ENCODE measurements around the gene COL28A1.

COL28A1 gene

GRCh38 chr7:7498856-7499255, 36.8 kb downstream of the COL28A1 start:
- no peaks in the 10 kb centered on the region for H3K9me3 ChIP-seq (ENCODE audit: insufficient read depth, low read length)
- no peak overlapping the region for H3K4me3 ChIP-seq (ENCODE audit: insufficient read depth, low read length, poor library complexity, severe bottlenecking)
- H3K36me3 ChIP-seq (ENCODE audit: low read length), result no peaks in the 10 kb centered on the region
- H3K9ac ChIP-seq (ENCODE audit: low read length), result no peak overlapping the region
- no peaks in the 10 kb centered on the region; the same call in 1 of the 2 replicates for H3K9me2 ChIP-seq (replicated peaks; ENCODE audit: insufficient read depth, low read length)
- no peaks in the 10 kb centered on the region for H3F3A ChIP-seq (ENCODE audit: insufficient read depth)
- no peak overlapping the region for H3K4me2 ChIP-seq (ENCODE audit: low read depth, low read length, poor library complexity, severe bottlenecking)
- no peaks in the 10 kb centered on the region for H4K20me1 ChIP-seq (ENCODE audit: low read depth, low read length)
- H3K27me3 ChIP-seq (ENCODE audit: low read length), result no peaks in the 10 kb centered on the region
- H2AFZ ChIP-seq (ENCODE audit: low read depth, low read length, severe bottlenecking), result no peak overlapping the region
- no peak for TF ChIP-seq EZH2phosphoT487 (conservative IDR thresholded peaks at IDR 0.05; ENCODE audit: low read length)
- TF ChIP-seq, protein P1, sequence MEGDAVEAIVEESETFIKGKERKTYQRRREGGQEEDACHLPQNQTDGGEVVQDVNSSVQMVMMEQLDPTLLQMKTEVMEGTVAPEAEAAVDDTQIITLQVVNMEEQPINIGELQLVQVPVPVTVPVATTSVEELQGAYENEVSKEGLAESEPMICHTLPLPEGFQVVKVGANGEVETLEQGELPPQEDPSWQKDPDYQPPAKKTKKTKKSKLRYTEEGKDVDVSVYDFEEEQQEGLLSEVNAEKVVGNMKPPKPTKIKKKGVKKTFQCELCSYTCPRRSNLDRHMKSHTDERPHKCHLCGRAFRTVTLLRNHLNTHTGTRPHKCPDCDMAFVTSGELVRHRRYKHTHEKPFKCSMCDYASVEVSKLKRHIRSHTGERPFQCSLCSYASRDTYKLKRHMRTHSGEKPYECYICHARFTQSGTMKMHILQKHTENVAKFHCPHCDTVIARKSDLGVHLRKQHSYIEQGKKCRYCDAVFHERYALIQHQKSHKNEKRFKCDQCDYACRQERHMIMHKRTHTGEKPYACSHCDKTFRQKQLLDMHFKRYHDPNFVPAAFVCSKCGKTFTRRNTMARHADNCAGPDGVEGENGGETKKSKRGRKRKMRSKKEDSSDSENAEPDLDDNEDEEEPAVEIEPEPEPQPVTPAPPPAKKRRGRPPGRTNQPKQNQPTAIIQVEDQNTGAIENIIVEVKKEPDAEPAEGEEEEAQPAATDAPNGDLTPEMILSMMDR (IDR thresholded peaks at IDR 0.05; ENCODE audit: insufficient read depth, low read length, poor library complexity, severe bottlenecking), result no peak
- no peak overlapping the region for H3K27ac ChIP-seq (ENCODE audit: low read depth, low read length)
- no peaks in the 10 kb centered on the region for H3K79me2 ChIP-seq (ENCODE audit: insufficient read depth, low read length)

- no peaks in the 10 kb centered on the region for H3K9me2 ChIP-seq (replicated peaks; ENCODE audit: insufficient read depth, low read length)
- no peaks in the 10 kb centered on the region for H3K9me3 ChIP-seq (ENCODE audit: insufficient read depth, low read length)
- TF ChIP-seq, protein P1 (IDR thresholded peaks at IDR 0.05; ENCODE audit: insufficient read depth, low read length, poor library complexity, severe bottlenecking), result no peak
- no peak for TF ChIP-seq EZH2phosphoT487 (conservative IDR thresholded peaks at IDR 0.05; ENCODE audit: low read length)
- H3K4me2 ChIP-seq (ENCODE audit: low read depth, low read length, poor library complexity, severe bottlenecking), result no peak overlapping the region
- no peaks in the 10 kb centered on the region for H3K27me3 ChIP-seq (ENCODE audit: low read length)
- H2AFZ ChIP-seq (ENCODE audit: low read depth, low read length, severe bottlenecking), result no peak overlapping the region
- H3K79me2 ChIP-seq (ENCODE audit: insufficient read depth, low read length), result no peaks in the 10 kb centered on the region
- no peaks in the 10 kb centered on the region for H4K20me1 ChIP-seq (ENCODE audit: low read depth, low read length)
- H3K36me3 ChIP-seq (ENCODE audit: low read length), result no peaks in the 10 kb centered on the region
- H3K27ac ChIP-seq (ENCODE audit: low read depth, low read length), result no peak overlapping the region
- no peak overlapping the region for H3K4me3 ChIP-seq (ENCODE audit: insufficient read depth, low read length, poor library complexity, severe bottlenecking)
- H3K9ac ChIP-seq (ENCODE audit: low read length), result no peak overlapping the region
- no peaks in the 10 kb centered on the region for H3F3A ChIP-seq (ENCODE audit: insufficient read depth)
Measured at GRCh38 chr7:7496311-7496710, 39.4 kb downstream of the COL28A1 start.

DNA sequence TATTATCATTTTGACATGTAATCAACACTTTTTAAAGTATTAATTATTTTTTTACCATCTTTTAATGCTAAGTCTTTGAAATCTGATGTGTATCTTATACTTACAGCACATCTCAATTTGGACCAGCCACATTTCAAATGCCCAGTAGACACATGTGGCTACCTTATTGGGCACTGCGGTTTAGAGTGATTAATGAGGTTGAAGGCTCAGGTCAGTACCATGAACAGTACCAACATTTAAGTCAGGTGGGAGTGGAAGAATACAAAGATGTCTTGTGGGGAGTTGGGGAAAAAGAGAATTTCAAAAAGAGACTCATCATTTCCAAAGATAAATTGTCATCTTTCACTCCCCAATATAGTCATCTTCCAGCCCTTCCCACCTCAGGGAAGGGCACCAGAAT, 40.5 kb downstream of the COL28A1 start:
- Histone ChIP-seq H3K4me2 (ENCODE audit: low read depth, low read length, poor library complexity, severe bottlenecking) (no peak overlapping the region), H3K36me3 (ENCODE audit: low read length) (no peaks in the 10 kb centered on the region), H3K27ac (ENCODE audit: low read depth, low read length) (no peak overlapping the region), H3K79me2 (ENCODE audit: insufficient read depth, low read length) (no peaks in the 10 kb centered on the region), H3K4me3 (ENCODE audit: insufficient read depth, low read length, poor library complexity, severe bottlenecking) (no peak overlapping the region), H3K9me2 (replicated peaks; ENCODE audit: insufficient read depth, low read length) (no peaks in the 10 kb centered on the region), H3K27me3 (ENCODE audit: low read length) (no peaks in the 10 kb centered on the region), H3K9me3 (ENCODE audit: insufficient read depth, low read length) (no peaks in the 10 kb centered on the region), H2AFZ (ENCODE audit: low read depth, low read length, severe bottlenecking) (no peak overlapping the region), H4K20me1 (ENCODE audit: low read depth, low read length) (no peaks in the 10 kb centered on the region), H3F3A (ENCODE audit: insufficient read depth) (no peaks in the 10 kb centered on the region), H3K9ac (ENCODE audit: low read length) (no peak overlapping the region)
- TF ChIP-seq, protein P1 (IDR thresholded peaks at IDR 0.05; ENCODE audit: insufficient read depth, low read length, poor library complexity, severe bottlenecking), result no peak
- no peak for TF ChIP-seq EZH2phosphoT487 (conservative IDR thresholded peaks at IDR 0.05; ENCODE audit: low read length)

All from SU-DHL-6 (cell line).